Measurements from ENCODE around the gene LTBP4.

Gene LTBP4

GRCh38 chr19:40663695-40664692 is 62.8 kb downstream of the LTBP4 start:
- Histone ChIP-seq H3K4me3 (ENCODE audit: low read depth, low read length) (peak overlapping the region; percentile 50), H3K9me3 (ENCODE audit: severe bottlenecking) (peaks cover 5% of the 10 kb centered on the region), H3K27me3 (ENCODE audit: insufficient read depth, low read depth, severe bottlenecking) (no peaks in the 10 kb centered on the region), H3K36me3 (peaks cover 24% of the 10 kb centered on the region), H3K27ac (peak overlapping the region; percentile 69)
- no peak for TF ChIP-seq CTCF (IDR thresholded peaks at IDR 0.05; ENCODE audit: low read depth, low read length)
- peak; percentile 19 for DNase-seq

GRCh38 chr19:40666803-40667438 is 65.8 kb downstream of the LTBP4 start:
- H3K36me3 ChIP-seq: peaks cover 53% of the 10 kb centered on the region
- no peaks in the 10 kb centered on the region for H3K27me3 ChIP-seq (ENCODE audit: insufficient read depth, low read depth, severe bottlenecking)
- no peak overlapping the region for H3K4me3 ChIP-seq (ENCODE audit: low read depth, low read length)
- peaks cover 22% of the 10 kb centered on the region for H3K9me3 ChIP-seq (ENCODE audit: severe bottlenecking)
- no peak for TF ChIP-seq CTCF (IDR thresholded peaks at IDR 0.05; ENCODE audit: low read depth, low read length)
- no peak for DNase-seq
- H3K27ac ChIP-seq: no peak overlapping the region

- H3K9me3 ChIP-seq (ENCODE audit: severe bottlenecking): peaks cover 22% of the 10 kb centered on the region
- no peak for DNase-seq
- H3K36me3 ChIP-seq: peaks cover 60% of the 10 kb centered on the region
Measured at GRCh38 chr19:40667602-40668001, 66.4 kb downstream of the LTBP4 start.

GRCh38 chr19:40668991-40669614 is 67.9 kb downstream of the LTBP4 start:
- Histone ChIP-seq H3K27ac (no peak overlapping the region), H3K9me3 (ENCODE audit: severe bottlenecking) (peaks cover 22% of the 10 kb centered on the region), H3K27me3 (ENCODE audit: insufficient read depth, low read depth, severe bottlenecking) (no peaks in the 10 kb centered on the region), H3K4me3 (ENCODE audit: low read depth, low read length) (no peak overlapping the region), H3K36me3 (peaks cover 75% of the 10 kb centered on the region)
- no peak for TF ChIP-seq CTCF (IDR thresholded peaks at IDR 0.05; ENCODE audit: low read depth, low read length)
- DNase-seq: no peak

More at GRCh38 chr19:40667602-40668001, 66.4 kb downstream of the LTBP4 start:
- H3K27me3 ChIP-seq (ENCODE audit: insufficient read depth, low read depth, severe bottlenecking): no peaks in the 10 kb centered on the region
- no peak overlapping the region for H3K4me3 ChIP-seq (ENCODE audit: low read depth, low read length)
- no peak for TF ChIP-seq CTCF (IDR thresholded peaks at IDR 0.05; ENCODE audit: low read depth, low read length)
- H3K27ac ChIP-seq: no peak overlapping the region

- no peak for TF ChIP-seq CTCF (IDR thresholded peaks at IDR 0.05; ENCODE audit: low read depth, low read length)
- peaks cover 22% of the 10 kb centered on the region for H3K9me3 ChIP-seq (ENCODE audit: severe bottlenecking)
- peaks cover 95% of the 10 kb centered on the region for H3K36me3 ChIP-seq
- H3K4me3 ChIP-seq (ENCODE audit: low read depth, low read length): no peak overlapping the region
- no peak for DNase-seq
- H3K27ac ChIP-seq: no peak overlapping the region
- no peaks in the 10 kb centered on the region for H3K27me3 ChIP-seq (ENCODE audit: insufficient read depth, low read depth, severe bottlenecking)
Measured at GRCh38 chr19:40671404-40671803, 70.2 kb downstream of the LTBP4 start.

Data from WERI-Rb-1 (cell line).